Measurements from ENCODE around the gene ZNF219.

Gene ZNF219

GRCh38 chr14:21092273-21093011 lies 6.0 kb downstream of the ZNF219 start:
- Histone ChIP-seq H3K4me3 (replicated peaks; ENCODE audit: low read depth, low read length) (no peak overlapping the region), H3K27me3 (replicated peaks; ENCODE audit: control insufficient read depth, insufficient read depth, low read length) (no peaks in the 10 kb centered on the region), H3K36me3 (ENCODE audit: control insufficient read depth, insufficient read depth, low read length) (no peaks in the 10 kb centered on the region)
- DNase-seq (ENCODE audit: extremely low read depth, insufficient read length) = peak; percentile 85
- TF ChIP-seq, protein P1, sequence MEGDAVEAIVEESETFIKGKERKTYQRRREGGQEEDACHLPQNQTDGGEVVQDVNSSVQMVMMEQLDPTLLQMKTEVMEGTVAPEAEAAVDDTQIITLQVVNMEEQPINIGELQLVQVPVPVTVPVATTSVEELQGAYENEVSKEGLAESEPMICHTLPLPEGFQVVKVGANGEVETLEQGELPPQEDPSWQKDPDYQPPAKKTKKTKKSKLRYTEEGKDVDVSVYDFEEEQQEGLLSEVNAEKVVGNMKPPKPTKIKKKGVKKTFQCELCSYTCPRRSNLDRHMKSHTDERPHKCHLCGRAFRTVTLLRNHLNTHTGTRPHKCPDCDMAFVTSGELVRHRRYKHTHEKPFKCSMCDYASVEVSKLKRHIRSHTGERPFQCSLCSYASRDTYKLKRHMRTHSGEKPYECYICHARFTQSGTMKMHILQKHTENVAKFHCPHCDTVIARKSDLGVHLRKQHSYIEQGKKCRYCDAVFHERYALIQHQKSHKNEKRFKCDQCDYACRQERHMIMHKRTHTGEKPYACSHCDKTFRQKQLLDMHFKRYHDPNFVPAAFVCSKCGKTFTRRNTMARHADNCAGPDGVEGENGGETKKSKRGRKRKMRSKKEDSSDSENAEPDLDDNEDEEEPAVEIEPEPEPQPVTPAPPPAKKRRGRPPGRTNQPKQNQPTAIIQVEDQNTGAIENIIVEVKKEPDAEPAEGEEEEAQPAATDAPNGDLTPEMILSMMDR (IDR thresholded peaks at IDR 0.05; ENCODE audit: insufficient read depth, low read length, poor library complexity, severe bottlenecking) = peak; percentile 100

- no peak overlapping the region for H3K4me3 ChIP-seq (replicated peaks; ENCODE audit: low read depth, low read length)
- H3K36me3 ChIP-seq (ENCODE audit: control insufficient read depth, insufficient read depth, low read length) = no peaks in the 10 kb centered on the region
- DNase-seq (ENCODE audit: extremely low read depth, insufficient read length) = no peak
- TF ChIP-seq, protein P1 (IDR thresholded peaks at IDR 0.05; ENCODE audit: insufficient read depth, low read length, poor library complexity, severe bottlenecking) = no peak
- H3K27me3 ChIP-seq (replicated peaks; ENCODE audit: control insufficient read depth, insufficient read depth, low read length) = no peaks in the 10 kb centered on the region
These were observed 6.6 kb downstream of the ZNF219 start for GRCh38 chr14:21091821-21092272.

- Histone ChIP-seq H3K4me3 (replicated peaks; ENCODE audit: low read depth, low read length) (no peak overlapping the region), H3K36me3 (ENCODE audit: control insufficient read depth, insufficient read depth, low read length) (no peaks in the 10 kb centered on the region), H3K27me3 (replicated peaks; ENCODE audit: control insufficient read depth, insufficient read depth, low read length) (no peaks in the 10 kb centered on the region)
- TF ChIP-seq, protein P1 (IDR thresholded peaks at IDR 0.05; ENCODE audit: insufficient read depth, low read length, poor library complexity, severe bottlenecking) = no peak
- DNase-seq (ENCODE audit: extremely low read depth, insufficient read length) = no peak
These were observed 7.4 kb downstream of the ZNF219 start for GRCh38 chr14:21090940-21091663.

DNA sequence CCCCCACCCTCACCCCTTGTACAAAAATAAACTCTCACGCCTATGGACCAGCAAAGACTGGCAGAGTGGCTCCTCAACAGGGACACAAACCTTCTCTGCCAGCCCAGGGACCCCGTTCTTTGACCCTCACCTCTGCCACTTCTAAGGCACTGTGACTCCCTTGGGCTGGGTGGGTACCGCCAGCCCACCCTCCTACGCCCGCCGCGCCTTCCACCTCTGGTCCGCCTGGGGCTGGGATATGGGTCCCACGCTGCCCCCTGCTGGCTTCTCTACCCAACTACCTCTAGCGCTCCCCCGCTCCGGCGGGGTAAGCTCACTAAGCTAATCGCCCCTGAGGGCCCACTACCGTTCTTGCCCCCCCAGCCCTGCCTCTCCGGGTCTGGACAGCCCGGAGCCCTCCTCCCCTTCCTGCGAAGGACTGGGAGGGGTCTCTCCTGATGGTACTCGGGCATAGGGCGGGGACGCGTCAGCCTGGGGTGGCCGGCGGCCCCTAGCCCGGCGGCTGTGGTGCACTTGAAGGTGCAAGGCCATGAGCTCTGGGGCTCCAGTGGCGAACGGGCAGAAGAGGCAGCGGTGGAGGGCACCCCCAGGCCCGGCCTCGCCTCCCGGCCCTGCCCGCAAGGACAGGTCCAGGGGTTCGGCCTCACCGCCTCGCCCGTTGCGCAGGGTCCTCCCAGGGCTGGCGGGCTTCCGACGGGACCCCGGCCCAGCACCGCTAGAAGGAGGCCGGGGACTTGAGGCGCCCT lies 8.1 kb downstream of the ZNF219 start:
- no peak for DNase-seq (ENCODE audit: extremely low read depth, insufficient read length)
- H3K36me3 ChIP-seq (ENCODE audit: control insufficient read depth, insufficient read depth, low read length) = no peaks in the 10 kb centered on the region
- H3K27me3 ChIP-seq (replicated peaks; ENCODE audit: control insufficient read depth, insufficient read depth, low read length) = no peaks in the 10 kb centered on the region
- H3K4me3 ChIP-seq (replicated peaks; ENCODE audit: low read depth, low read length) = no peak overlapping the region
- TF ChIP-seq, protein P1 (IDR thresholded peaks at IDR 0.05; ENCODE audit: insufficient read depth, low read length, poor library complexity, severe bottlenecking) = peak; percentile 52

DNA sequence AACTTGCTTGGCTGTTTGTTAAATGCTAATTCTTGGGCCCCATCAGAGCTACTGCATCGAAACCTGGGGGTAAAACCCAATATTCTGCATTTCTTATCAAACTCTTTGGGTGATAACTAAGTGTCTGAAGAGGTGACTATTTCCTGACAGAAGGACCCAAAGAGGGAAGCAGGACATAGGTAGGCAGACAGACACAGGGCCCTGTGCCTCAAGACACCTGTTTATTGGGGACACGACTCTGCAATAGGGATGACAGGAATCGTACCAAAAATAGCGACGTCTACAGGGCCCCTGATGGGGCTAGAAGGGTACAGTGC lies 8.6 kb downstream of the ZNF219 start:
- Histone ChIP-seq H3K36me3 (ENCODE audit: control insufficient read depth, insufficient read depth, low read length) (no peaks in the 10 kb centered on the region), H3K4me3 (replicated peaks; ENCODE audit: low read depth, low read length) (no peak overlapping the region), H3K27me3 (replicated peaks; ENCODE audit: control insufficient read depth, insufficient read depth, low read length) (no peaks in the 10 kb centered on the region)
- DNase-seq (ENCODE audit: extremely low read depth, insufficient read length) = no peak
- TF ChIP-seq, protein P1 (IDR thresholded peaks at IDR 0.05; ENCODE audit: insufficient read depth, low read length, poor library complexity, severe bottlenecking) = no peak

Data from GM06990 (cell line).